GM18526 (cell line): ENCODE data around the gene NDOR1.

Experiments
- POLR2A ChIP-seq: IDR thresholded peaks from 3 replicates; pipeline ENCODE4 v1.6.1; 2011; ENCODE audit not compliant: insufficient read length; ENCODE audit errors: extremely low read depth

NDOR1 gene

GRCh38 chr9:137173796-137174664 is 31.5 kb upstream of the NDOR1 start:
- peak; percentile 17 for TF ChIP-seq POLR2A

GRCh38 chr9:137174722-137175293 is 30.7 kb upstream of the NDOR1 start:
- TF ChIP-seq POLR2A, result no peak

- no peak for TF ChIP-seq POLR2A
These were observed 30.0 kb upstream of the NDOR1 start for GRCh38 chr9:137175345-137175961.

GRCh38 chr9:137176302-137177182 is 29.0 kb upstream of the NDOR1 start:
- no peak for TF ChIP-seq POLR2A

GRCh38 chr9:137178201-137178938 is 27.1 kb upstream of the NDOR1 start:
- TF ChIP-seq POLR2A, result no peak

GRCh38 chr9:137178939-137179630 is 26.4 kb upstream of the NDOR1 start:
- no peak for TF ChIP-seq POLR2A

GRCh38 chr9:137179761-137180160 is 25.7 kb upstream of the NDOR1 start:
- no peak for TF ChIP-seq POLR2A

GRCh38 chr9:137180491-137180890 is 25.0 kb upstream of the NDOR1 start:
- no peak for TF ChIP-seq POLR2A

GRCh38 chr9:137181680-137182079 is 23.8 kb upstream of the NDOR1 start:
- no peak for TF ChIP-seq POLR2A

GRCh38 chr9:137182836-137183235 is 22.7 kb upstream of the NDOR1 start:
- TF ChIP-seq POLR2A, result no peak

- TF ChIP-seq POLR2A, result no peak
These were observed 21.4 kb upstream of the NDOR1 start for GRCh38 chr9:137183980-137184595.

GRCh38 chr9:137184881-137185660 is 20.4 kb upstream of the NDOR1 start:
- no peak for TF ChIP-seq POLR2A

GRCh38 chr9:137185921-137186320 is 19.6 kb upstream of the NDOR1 start:
- TF ChIP-seq POLR2A, result no peak
